Globus pallidus (tissue), 1 donor: ENCODE results near the gene PRRC2B.
A peak's percentile ranks its signal among the peaks of the same experiment; 100 is the strongest.

ENCODE experiments used
- DNase-seq: peaks from one replicate; pipeline ENCODE4 v3.0.0-alpha.2; 2015; ENCODE audit warnings: low spot score

Gene PRRC2B

DNA sequence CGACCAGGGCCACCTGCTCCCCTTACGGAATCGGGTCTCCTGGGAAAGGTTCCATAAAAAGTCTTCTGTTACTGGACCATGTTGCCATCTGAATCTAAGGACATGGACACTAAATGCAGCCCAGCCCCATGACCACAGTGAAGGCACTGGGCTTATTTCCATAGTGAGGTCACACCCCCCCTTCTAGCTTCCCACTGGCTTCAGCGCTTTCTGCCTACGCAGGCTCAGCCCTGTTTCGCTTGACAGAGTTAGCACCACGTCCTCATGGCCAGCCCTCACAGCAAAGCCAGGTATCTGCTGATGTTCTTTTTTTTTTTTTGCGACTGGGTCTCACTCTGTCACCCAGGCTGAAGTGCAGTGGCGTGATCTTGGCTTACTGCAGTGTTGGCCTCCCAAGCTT is 123.0 kb downstream of the PRRC2B start:
- DNase-seq = no peak

DNA sequence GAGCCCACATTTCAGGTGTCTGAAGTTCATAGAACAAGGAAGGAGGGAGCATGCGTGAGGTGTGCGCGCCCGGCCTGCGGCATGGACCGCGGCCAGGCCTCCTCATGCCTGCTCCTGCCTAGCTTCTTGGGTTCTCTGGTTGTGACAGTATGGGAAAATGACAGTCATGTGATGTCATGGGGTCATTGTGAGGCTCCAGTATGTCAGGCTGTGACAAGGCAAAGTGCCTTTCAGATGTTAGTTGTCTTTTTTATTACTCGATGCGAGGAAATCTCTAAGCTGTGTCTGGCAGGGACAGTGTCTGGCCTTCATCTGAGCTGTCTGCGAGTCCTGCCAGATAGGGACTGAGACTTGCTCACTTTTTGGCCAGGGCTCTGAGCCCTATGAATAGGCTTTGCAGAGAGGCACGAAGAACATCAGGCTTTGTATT is 123.9 kb downstream of the PRRC2B start:
- DNase-seq = peak; percentile 79

DNA sequence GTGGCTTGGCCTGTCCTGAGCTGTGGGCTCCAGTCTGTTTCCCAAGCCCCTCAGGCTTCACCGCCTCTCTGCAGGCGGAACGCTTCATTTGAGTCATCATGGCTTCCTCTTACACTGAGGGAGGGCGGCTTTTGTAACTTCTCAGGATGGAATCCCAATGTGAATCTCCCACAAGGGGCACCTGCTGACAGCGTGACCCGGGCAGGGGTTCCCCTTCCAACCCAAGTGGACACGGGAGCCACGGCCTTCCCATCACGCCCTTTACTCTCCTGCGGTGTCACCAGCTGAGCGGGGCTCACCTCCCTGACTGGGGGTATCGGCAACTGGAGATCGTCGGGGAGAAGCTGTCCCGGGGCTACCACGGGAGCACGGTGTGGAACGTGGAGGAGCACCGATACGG is 124.7 kb downstream of the PRRC2B start:
- DNase-seq = no peak

DNA sequence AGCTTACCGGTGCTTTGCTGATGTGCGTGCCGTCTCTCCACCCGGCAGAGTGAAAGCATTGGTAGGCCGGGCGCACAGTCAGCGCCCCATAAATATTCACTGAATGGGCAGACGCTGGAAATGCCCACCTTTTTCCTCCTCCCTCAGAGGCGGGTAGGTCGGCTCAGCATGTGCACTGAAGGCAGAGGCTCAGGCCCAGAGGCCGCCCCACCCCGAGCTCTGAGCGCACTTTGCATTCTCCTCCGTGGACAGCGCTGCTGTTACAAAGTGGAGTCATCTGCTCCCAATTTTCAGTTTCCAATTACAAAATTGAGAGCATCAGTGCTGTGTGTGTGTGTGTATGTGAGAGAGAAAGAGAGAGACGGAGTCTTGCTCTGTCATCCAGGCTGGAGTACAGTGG is 126.6 kb downstream of the PRRC2B start:
- DNase-seq = no peak

DNA sequence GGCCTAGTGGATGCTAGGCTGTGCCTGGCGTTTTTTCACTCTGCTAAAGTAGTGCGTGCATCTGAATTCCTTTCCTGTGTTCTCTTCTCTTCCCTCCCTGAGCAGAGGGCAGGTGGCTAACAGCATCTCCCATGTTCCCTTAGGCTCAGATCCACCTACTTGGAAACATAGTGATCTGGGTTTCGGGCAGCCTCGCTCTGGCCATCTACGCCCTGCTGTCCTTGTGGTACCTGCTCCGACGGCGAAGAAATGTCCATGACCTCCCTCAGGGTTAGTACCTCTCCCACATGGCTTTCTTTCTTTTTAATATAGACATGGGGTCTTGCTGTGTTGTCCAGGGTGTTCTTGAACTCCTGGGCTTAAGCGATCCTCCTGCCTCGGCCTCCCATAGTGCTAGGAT is 127.3 kb downstream of the PRRC2B start:
- DNase-seq = no peak

DNA sequence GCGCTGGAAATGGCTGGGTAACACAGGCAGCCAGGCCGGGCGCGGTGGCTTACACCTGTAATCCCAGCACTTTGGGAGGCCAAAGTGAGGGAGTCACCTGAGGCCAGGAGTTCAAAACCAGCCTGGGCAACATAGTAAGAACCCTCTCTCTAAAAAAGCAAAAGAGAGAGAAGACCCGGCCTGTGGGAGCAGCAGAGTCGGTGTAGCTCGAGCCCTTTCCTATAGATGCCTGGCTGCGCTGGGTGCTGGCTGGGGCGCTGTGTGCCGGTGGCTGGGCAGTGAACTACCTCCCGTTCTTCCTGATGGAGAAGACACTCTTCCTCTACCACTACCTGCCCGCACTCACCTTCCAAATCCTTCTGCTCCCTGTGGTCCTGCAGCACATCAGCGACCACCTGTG is 127.9 kb downstream of the PRRC2B start:
- DNase-seq = no peak

DNA sequence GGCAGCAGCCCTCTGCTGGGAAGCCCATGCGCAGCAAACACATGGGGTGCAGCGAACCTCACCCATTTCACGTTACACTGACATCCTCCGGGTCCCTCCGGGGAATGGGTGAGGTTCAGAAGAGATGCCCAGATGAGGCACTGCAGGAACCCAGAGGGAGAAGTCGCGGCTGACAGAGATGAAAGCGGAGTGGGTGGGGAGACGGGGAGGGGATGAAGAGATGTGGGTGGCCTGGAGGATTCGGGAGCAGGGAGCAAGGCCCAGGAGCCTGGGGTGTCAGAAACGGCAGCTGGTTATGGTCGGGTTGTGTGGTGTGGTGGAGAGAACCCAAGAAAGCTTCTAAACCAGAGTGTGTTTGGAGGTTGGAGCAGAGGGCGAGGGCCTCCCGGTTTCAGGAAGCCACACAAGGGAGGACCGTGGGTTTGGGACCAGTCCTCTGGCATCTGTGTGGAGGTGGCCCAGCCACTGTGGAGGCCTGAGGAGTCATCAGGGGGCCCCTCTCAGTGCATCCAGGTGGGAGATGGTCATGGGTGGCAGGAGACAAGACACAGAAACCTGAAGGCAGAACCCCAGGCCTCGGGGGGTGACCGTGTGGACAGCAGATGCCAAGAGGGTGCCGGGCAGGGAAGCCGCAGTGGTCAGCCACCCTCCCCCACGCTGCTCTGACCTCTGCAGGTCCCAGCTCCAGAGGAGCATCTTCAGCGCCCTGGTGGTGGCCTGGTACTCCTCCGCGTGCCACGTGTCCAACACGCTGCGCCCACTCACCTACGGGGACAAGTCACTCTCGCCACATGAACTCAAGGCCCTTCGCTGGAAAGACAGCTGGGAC is 128.6 kb downstream of the PRRC2B start:
- DNase-seq = no peak

DNA sequence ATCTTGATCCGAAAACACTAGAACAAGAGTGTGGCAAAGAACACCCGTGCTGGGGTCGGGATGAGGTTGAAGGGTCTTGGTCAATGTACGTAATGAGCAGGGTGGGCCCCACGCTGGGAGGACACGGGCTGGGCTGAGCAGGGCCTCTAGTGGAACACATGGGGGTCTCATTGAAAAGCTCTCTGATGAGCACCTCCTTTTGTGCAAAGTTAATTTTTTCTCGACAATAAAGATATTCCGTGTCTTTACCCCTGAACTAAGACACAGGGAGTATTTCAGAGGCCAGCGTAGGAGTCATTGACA is 129.2 kb downstream of the PRRC2B start:
- no peak for DNase-seq

DNA sequence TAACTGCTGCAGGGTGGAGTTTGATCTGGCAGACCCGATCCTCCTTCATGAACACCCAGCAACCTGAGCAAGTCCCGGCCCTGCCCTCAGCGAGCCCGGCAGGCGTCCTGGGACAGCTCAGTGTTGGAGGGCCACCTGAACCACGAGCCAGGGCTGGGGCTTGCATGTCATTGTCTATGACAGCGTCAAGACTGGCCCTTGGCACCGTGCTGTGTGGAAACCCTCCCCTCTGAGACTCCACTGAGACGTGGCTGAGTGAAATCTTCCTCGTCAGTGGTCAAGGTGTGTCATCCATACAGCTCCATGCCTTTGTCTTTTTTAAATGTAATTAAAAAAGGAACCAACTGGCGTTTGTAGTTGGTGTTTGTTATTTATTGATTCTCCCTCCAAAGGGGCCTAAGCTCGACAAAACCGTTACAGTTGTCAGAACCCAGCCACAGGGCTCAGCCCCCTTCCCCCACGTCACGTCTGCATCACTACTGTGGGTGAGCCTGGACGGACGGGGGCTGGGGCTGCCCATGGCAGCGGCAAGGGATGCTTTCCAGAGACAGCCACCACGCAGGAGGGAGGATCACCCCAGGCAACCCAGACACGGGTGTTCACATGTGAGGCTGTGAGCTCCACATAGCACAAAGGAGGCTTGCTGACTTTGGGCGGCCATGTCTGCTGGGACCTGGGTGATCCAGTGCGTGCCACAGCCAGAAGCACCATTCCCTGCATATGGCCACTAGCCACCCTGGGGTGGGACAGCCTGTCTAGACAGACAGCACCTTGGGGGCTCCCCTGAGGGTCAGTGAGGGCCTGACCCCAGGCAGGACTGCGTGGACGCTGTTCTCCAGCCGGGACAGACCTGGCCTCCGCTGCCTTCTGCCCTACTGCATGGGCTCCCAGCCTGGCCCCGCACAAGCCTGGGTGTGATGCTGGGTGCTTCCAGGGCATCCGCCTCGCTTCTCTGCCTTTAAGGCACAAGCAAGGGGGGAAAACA is 129.9 kb downstream of the PRRC2B start:
- DNase-seq = no peak

DNA sequence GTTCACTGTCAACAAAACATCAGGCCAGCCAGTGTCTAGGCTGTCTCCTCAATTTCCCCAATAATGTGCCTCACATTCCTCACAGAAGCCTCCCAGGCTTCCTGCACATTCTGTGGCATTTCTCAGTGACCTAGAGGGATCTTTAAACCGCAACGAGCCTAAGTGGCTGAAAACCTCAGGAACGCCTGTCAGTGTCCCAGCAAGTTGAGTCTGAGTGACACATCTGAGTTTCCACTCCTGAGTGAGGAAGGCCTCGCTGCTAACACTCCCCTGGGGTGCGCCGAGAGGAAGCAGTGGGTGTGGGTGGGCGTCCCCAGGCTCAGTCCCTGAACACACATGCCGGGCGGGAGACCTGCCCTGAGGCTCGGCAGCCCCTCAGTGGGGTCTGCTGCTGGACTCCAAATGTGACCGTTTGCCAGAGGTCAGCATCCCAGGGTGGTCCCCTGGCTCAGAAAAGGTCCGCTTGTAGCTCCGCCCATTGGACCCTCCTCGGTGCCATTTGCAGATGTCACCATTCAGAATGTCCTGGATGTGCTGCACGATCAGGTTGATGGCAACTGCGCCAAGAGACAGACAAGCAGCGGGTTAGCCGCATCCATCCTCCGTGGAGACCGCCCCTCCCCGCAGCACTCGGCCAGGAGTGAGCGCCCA is 130.9 kb downstream of the PRRC2B start:
- no peak for DNase-seq

DNA sequence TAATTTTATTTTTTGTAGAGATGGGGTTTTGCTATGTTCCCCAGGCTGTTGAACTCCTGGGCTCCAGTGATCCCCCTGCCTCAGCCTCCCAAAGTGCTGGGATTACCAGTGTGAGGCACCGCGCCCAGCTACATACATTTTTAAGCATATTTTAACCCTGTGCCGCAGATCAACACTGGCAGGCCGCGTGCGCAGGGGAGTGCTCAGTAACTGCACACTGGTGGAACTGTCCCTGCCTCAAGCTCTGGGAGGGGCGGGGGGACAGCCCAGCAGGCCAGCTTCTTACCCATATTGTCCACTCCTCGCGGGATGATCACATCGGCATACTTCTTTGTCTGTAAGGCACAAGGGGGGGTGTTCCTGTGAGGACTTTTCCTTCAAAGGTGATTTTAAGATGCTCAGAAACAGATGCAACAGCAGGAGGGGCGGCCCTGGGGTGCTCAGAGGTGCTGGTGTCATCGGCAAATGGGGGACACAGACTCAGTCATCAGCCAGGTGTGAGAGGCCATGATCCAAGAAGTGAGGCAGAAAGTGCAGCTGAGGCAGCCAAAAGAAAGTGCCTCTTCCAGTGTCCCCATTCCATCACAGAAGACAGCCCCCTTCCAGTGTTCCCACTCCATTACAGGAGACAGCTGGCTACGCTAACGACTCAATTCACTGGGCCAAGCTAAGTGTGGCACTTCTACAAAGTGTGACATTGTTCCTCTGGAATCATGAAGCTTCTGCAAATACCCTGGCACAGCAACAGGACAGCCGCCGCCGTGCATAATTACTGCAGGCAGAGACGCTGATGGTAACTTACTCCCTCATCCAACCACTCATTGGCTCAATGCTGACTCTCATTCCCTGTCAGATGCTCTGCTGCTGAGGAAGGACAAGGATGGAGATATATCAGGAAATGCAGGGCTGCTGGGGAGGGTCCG is 132.0 kb downstream of the PRRC2B start:
- peak; percentile 82 for DNase-seq

DNA sequence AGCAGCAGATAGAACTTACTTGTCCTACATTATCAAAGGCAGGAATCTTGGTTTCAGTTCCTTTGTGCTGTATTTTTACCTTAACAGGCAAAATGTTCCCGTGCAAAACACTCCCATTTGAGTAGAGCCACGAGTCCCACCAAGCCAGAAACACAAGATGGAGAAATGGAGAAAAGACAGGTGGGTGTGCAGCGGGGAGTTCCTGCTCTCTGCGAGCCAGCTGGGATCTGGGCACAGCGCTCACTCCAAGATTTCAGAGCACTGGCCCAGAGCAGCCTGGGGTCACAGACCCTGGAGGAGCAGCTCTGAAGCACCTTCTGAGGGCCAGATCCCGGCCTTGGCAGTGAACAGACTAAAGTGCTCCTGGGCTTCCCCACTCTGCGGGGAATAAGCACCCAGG is 134.3 kb downstream of the PRRC2B start:
- DNase-seq = no peak

DNA sequence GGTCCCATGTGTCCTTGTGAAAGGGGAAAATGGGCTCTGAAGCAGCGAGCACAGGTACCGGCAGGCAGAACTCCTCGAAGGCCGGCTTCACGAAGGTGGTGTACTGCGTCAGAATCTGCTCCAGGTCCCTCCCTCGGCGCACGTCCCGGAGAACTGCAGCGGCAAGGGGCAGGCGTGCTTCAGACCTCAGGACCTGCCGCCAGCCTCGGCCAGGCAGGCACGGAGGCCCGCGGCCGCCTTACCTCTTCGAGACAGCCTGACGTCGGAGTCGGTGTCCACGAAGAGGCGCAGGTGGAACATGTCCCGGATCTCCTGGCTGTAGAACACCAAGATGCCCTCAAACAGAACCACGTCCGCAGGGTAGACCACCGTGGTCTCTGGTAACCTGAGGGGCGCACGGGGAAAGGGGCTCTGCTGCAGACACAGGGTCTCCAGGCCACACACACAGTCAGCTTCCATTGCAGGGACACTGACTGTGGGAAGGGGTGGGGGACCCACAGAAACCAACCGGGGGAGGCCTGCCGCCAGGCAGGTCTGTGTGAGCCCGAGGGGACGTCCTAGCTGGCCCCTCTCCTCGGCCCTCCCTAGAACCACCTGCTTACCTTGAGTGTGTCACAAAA is 135.1 kb downstream of the PRRC2B start:
- DNase-seq = no peak

DNA sequence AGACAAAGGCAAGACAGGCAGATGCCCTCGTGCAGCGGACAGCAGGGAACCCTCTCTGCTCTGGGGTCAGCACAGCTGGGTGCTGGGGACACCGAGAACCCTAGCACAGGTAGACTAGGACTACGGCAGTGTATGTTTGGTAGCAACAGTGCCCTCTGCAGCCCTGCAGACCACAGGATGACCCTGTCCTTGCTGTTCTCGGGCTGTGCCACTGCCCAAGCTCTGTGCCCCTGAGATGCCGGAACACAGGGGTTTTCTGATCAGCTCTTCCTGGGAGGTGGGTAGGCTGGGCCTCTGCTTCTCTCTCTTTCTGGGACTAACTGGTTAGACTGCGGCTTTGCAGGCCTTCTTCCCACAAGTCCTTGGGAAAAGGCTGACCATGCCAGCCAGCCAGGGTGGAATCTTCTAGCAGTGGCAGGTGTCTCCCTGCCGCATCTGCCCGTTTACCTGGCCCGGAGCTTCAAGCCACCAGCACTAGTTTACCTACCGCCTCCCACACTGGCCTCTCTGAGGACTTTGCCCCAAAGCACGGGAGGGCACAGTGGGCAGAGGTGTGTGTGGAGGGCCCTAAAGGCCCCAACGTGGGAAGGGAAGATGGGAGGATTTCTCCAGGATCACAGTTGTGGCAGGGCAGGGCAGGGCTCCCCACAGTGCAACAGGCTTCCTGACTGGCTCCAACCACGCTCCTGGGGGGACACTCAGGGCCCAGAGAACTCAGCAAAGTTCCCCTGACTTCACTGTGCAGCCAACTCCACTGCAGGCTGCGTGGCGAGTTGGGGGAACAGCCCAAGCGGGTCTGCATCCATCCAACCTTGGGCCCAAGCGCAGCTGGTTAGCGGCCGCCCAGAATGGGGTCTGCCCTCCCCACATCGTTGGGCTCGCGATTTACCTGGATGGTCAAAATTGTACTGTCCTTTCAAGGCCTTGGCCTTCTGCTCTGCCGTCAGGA is 136.0 kb downstream of the PRRC2B start:
- DNase-seq = no peak

DNA sequence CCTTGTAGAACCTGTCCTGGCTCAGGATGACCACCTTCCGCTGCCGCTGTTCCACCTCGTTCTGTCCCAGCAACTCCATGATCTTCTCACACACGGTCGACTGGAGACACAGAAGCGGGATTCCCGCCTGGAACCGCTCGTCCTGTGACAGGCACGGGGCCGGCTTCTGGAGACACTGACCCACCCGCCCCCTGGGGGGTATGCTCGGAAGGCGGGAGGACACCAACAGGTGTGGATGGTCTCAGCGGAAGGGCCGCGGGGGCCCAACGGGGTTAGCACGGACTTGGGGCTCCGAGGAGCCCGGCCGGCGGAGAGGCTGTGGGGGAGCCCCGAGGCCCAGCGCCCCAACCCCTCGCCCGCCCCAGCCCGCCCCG is 136.6 kb downstream of the PRRC2B start:
- no peak for DNase-seq

DNA sequence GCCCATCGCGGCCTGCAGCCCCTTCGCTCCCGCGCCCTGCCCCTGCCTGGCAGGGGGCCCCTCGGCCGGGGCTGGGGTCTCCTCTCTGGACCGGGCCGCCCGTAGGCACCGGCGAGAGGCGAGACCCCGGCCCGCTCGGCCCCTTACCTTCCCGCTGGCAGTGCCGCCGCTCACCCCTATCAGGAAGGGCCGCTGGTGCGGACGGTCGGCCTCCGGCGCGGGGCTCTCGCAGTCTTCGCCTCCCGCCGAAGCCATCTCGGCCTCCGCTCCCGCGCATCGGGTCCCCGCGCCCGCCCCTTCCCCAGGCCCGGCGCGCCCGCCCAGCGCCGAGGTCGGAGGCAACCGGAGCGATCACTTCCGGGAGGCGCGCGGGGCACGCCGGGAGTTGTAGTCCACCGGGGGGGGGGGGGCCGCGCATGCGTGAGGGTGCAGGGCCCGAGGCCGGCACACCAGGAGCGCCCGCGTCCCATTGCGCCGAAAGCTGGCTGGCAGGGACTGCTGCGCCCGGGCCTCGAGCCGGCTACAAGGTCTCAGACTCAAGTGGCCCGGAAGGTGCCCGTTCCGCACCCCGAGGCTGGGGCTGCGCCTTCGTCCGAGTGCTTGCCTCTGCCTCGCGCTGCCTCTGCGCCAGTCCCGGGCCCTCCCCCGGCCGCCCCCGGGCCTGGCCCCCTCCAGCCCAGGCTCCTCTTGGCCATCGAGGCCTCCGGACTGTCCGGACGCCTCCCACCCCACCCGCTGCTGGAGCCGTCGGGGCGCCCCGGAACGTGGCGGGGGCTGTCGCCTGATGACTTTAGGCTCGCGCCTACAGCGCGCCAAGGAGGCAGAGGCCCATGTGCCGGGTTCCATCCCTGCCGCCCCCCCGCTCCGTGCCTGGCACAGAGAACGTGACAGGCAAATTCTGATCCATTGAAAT is 137.3 kb downstream of the PRRC2B start, which contains the start of gene UCK1:
Gene UCK1, minus strand, starts transcription at position 344 of the 913 bp plus-strand sequence. Its CDS starts 89 bp downstream, at position 255.
- DNase-seq = peak; percentile 80

DNA sequence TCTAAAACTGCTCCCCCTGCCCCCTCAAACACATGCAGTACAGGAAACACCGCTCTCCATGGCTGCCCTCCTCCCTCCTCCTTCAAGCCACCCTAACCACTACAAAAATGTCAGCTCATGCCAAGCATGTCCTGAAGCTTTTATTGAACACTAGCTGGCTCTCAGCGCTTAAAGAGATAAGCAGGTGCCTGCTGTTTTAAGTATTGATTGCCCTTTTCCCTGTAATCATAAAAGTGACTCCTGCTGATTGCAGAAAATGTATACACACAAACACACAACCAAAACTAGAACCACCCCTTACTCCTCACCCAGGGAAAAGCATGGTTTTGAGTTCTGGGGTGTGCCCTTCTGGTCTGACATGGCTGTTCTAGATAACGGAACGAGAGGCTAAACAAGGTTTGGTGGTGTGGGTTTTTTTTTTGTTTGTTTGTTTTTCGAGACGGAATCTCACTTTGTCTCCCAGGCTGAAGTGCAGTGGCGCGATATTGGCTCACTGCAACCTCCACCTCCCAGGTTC is 140.9 kb downstream of the PRRC2B start:
- DNase-seq = no peak

DNA sequence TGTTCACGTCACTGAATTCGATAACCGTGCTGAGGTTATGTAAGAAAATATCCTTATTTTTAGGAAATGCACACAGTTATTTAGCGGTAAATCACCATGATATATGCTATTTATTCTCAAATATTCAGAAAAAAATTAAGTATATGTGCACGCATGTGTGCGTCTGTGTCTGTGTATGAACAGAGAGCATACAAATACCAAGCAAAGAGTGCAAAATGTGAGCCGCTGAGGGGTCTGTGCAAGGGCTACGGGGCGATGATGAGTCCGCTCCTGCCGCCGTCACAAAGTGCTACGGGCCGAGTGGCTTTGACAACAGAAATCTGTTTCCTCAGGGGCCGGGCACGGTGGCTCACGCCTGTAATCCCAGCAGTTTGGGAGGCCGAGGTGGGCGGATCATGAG is 144.1 kb downstream of the PRRC2B start:
- no peak for DNase-seq
